Prostate gland (tissue), 2 donors: ENCODE results near the gene CD302.

Experiments
- POLR2AphosphoS5 ChIP-seq: sonication (generic); formaldehyde crosslinking; IDR thresholded peaks from one replicate; pipeline ENCODE4 v1.6.1; 2017; ENCODE audit warnings: antibody characterized with exemption
- TF ChIP-seq, protein P1 (sequence below), 4 experiments: fragments of 200-600 bp in 2 of 4; fragments of 450-650 bp in 2 of 4; sonication (generic) in 2 of 4; IDR thresholded peaks; 1 replicate in 3 of 4; 2 replicates in 1 of 4; pipeline ENCODE4 v1.5.1; 2016 to 2019; ENCODE audit warnings: antibody characterized with exemption in 4 of 4, mild to moderate bottlenecking in 2 of 4, moderate library complexity in 2 of 4

- no peak for TF ChIP-seq POLR2AphosphoS5
- TF ChIP-seq, protein P1, sequence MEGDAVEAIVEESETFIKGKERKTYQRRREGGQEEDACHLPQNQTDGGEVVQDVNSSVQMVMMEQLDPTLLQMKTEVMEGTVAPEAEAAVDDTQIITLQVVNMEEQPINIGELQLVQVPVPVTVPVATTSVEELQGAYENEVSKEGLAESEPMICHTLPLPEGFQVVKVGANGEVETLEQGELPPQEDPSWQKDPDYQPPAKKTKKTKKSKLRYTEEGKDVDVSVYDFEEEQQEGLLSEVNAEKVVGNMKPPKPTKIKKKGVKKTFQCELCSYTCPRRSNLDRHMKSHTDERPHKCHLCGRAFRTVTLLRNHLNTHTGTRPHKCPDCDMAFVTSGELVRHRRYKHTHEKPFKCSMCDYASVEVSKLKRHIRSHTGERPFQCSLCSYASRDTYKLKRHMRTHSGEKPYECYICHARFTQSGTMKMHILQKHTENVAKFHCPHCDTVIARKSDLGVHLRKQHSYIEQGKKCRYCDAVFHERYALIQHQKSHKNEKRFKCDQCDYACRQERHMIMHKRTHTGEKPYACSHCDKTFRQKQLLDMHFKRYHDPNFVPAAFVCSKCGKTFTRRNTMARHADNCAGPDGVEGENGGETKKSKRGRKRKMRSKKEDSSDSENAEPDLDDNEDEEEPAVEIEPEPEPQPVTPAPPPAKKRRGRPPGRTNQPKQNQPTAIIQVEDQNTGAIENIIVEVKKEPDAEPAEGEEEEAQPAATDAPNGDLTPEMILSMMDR (IDR thresholded peaks at IDR 0.05), result no peak
Measured at GRCh38 chr2:159738509-159739390, 59.3 kb downstream of the CD302 start.
